ENCODE data around the gene COPB2.

GRCh38 chr3:139318431-139318816 is 71.0 kb downstream of the COPB2 start:
- TF ChIP-seq, protein P1, sequence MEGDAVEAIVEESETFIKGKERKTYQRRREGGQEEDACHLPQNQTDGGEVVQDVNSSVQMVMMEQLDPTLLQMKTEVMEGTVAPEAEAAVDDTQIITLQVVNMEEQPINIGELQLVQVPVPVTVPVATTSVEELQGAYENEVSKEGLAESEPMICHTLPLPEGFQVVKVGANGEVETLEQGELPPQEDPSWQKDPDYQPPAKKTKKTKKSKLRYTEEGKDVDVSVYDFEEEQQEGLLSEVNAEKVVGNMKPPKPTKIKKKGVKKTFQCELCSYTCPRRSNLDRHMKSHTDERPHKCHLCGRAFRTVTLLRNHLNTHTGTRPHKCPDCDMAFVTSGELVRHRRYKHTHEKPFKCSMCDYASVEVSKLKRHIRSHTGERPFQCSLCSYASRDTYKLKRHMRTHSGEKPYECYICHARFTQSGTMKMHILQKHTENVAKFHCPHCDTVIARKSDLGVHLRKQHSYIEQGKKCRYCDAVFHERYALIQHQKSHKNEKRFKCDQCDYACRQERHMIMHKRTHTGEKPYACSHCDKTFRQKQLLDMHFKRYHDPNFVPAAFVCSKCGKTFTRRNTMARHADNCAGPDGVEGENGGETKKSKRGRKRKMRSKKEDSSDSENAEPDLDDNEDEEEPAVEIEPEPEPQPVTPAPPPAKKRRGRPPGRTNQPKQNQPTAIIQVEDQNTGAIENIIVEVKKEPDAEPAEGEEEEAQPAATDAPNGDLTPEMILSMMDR (IDR thresholded peaks at IDR 0.05), result no peak
- no peak for TF ChIP-seq POLR2A (IDR thresholded peaks at IDR 0.05)

Measured in heart left ventricle (tissue), 13 donors.